Measurements from ENCODE around the gene ITGA8. TPM values are rescaled to one million over a fixed set of nuclear protein-coding genes. Genes with fewer than 3 reads are reported as not detected.

Gene ITGA8
- total RNA-seq, 2 experiments from 2014 or later, result not detected

DNA sequence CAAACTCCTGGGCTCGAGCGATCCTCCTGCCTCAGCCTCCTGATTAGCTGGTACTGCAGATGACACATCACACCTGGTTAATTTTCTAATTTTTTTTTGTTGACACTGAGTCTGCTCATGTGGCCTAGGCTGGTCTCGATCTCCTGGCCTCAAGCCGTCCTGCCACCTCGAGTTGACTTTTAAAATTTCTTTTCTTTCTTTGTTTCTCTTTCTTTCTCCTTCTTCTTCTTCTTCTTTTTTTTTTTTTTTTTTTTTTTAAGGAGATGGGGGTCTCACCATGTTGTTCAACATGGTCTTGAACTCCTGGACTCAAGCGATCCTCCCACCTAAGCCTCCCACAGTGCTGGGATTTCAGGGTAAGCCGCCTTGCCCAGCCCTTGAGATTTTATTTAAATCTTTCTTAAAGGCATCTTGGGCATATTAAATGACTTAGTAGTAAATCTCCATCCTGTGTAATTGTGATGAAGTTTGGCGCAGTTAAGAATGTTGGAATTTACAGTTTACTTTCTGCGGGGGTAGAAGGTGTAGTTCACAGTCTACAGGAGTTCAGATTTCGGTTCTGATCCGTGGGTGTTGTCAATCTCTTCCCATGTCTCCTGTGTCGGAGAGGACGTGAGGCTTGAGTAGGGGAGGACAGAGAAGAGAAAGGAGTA lies 1.0 kb upstream of the ITGA8 start:
- H3K36me3 Mint-ChIP-seq (ENCODE audit: low read depth), result no peaks in the 10 kb centered on the region
- peaks cover 15 to 34% of the 10 kb centered on the region in 2 experiments for H3K27me3 ChIP-seq (ENCODE audit: control insufficient read depth in 1 of 2, insufficient read depth in 2 of 2, low read length in 2 of 2)
- no peaks in the 10 kb centered on the region for H3K4me1 Mint-ChIP-seq (ENCODE audit: low read depth)
- no peak overlapping the region for H3K4me3 ChIP-seq (ENCODE audit: low read length)
- no peak for ATAC-seq (ENCODE audit: poor library complexity)
- no peaks in the 10 kb centered on the region for H3K9me3 Mint-ChIP-seq
- CTCF ChIA-PET, result no interaction called here
- no peak for DNase-seq
- peaks cover 65% of the 10 kb centered on the region for H3K27me3 Mint-ChIP-seq
- H3K4me1 ChIP-seq (ENCODE audit: insufficient read depth, low read length), result no peaks in the 10 kb centered on the region
- no peak for TF ChIP-seq CTCF (IDR thresholded peaks at IDR 0.05)
- no peaks in the 10 kb centered on the region for H3K36me3 ChIP-seq (ENCODE audit: insufficient read depth, low read length)
- intact Hi-C loops (cut with DNase I, micrococcal nuclease), result no loop called here
- H3K4me3 Mint-ChIP-seq, result no peak overlapping the region
- no peaks in the 10 kb centered on the region for H3K9me3 ChIP-seq (ENCODE audit: control insufficient read depth in 1 of 2, insufficient read depth in 1 of 2, low read length in 2 of 2)
- H3K27ac ChIP-seq (ENCODE audit: low read depth in 1 of 2, low read length in 2 of 2), result no peak overlapping the region
- POLR2A ChIA-PET, result no interaction called here
- no peak overlapping the region for H3K27ac Mint-ChIP-seq

DNA sequence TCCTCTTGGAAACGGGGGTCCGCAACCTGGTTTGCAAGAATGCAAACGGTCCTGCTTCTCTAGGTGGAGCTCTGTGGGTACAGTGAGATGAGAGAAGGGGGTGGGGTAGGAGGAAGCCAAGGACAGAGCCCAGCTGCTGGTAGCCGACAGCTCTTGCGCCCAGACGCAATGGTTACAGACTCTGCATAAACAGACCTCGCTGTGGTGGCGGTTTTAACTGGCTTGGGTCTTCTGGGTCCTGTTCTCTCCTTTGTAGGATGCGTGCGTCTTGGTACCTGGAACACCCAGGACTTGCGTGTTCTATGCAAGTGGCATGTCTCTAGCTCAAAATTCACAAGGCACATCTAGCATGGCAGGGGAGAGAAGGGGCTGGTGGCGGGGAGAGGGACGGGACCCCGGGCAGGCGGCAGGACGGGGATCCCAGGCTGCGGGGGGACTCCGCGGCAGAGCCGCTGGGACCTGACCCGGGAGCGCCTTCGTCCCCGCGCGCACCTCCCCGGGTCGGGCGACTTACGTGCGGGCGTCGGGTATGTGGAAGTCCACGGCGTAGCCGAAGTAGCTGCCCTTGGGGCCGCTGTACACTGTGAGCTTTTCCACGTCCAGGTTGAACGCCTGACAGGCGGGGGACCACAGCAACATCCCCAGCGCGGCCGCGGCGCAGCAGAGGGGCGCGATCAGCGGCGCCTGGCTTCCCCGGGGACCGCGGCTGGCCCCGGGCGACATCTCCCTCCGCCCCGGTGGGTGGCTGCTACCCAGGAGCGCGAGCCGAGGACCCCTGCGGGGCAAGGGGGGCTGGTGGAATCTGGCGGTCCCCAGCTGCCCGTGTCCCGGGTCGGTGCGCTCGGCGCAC lies 448 bp downstream of the ITGA8 start:
- CTCF ChIA-PET, result interaction anchor here (0.5 kb wide), 1 partner anchor 11 kb away, joined by 3 read pairs; no protein-coding TSS in a partner anchor

DNA sequence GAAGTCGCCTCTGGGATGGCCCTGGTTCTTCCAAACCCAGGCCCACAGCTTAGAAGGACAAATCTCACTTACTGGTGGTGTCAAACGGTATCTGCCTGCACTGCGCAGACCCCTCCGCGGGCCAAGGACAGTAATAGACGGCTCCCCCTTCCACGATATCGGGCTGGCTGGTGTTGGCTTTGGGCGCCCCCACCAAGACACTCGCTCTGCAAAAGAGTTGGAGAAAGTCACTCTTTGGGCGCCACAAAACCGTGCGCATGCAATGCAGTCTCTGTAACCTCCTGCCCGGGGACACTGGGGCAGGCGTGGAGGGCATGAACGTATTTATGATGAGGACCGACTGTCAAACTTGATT lies 1.1 kb downstream of the ITGA8 start:
- CTCF ChIA-PET, result no interaction called here
- H3K27ac Mint-ChIP-seq, result no peak overlapping the region

More for the DNA sequence above, 448 bp downstream of the ITGA8 start:
- Histone ChIP-seq H3K27me3 (ENCODE audit: control insufficient read depth in 1 of 2, insufficient read depth in 2 of 2, low read length in 2 of 2) (peaks cover 15 to 38% of the 10 kb centered on the region in 2 experiments), H3K36me3 (ENCODE audit: insufficient read depth, low read length) (no peaks in the 10 kb centered on the region), H3K27ac (ENCODE audit: low read depth in 1 of 2, low read length in 2 of 2) (no peak overlapping the region), H3K9me3 (ENCODE audit: control insufficient read depth in 1 of 2, insufficient read depth in 1 of 2, low read length in 2 of 2) (no peaks in the 10 kb centered on the region), H3K4me3 (ENCODE audit: low read length) (no peak overlapping the region), H3K4me1 (ENCODE audit: insufficient read depth, low read length) (no peaks in the 10 kb centered on the region)
- ATAC-seq (ENCODE audit: poor library complexity) (no peak), DNase-seq (no peak)
- POLR2A ChIA-PET, result no interaction called here
- Mint-ChIP-seq H3K27ac (no peak overlapping the region), H3K27me3 (peaks cover 72% of the 10 kb centered on the region), H3K9me3 (no peaks in the 10 kb centered on the region), H3K36me3 (ENCODE audit: low read depth) (no peaks in the 10 kb centered on the region), H3K4me1 (ENCODE audit: low read depth) (no peaks in the 10 kb centered on the region), H3K4me3 (no peak overlapping the region)
- intact Hi-C loops (cut with DNase I, micrococcal nuclease), result no loop called here
- no peak for TF ChIP-seq CTCF (IDR thresholded peaks at IDR 0.05)

More for the DNA sequence above, 1.1 kb downstream of the ITGA8 start:
- Histone ChIP-seq H3K27ac (ENCODE audit: low read depth in 1 of 2, low read length in 2 of 2) (no peak overlapping the region), H3K4me1 (ENCODE audit: insufficient read depth, low read length) (no peaks in the 10 kb centered on the region), H3K4me3 (ENCODE audit: low read length) (no peak overlapping the region), H3K27me3 (ENCODE audit: control insufficient read depth in 1 of 2, insufficient read depth in 2 of 2, low read length in 2 of 2) (peaks cover 15 to 38% of the 10 kb centered on the region in 2 experiments), H3K36me3 (ENCODE audit: insufficient read depth, low read length) (no peaks in the 10 kb centered on the region), H3K9me3 (ENCODE audit: control insufficient read depth in 1 of 2, insufficient read depth in 1 of 2, low read length in 2 of 2) (no peaks in the 10 kb centered on the region)
- POLR2A ChIA-PET, result no interaction called here
- Mint-ChIP-seq H3K4me3 (no peak overlapping the region), H3K36me3 (ENCODE audit: low read depth) (no peaks in the 10 kb centered on the region), H3K27me3 (peaks cover 67% of the 10 kb centered on the region), H3K9me3 (no peaks in the 10 kb centered on the region), H3K4me1 (ENCODE audit: low read depth) (no peaks in the 10 kb centered on the region)
- ATAC-seq (ENCODE audit: poor library complexity), result no peak
- intact Hi-C loops (cut with DNase I, micrococcal nuclease), result no loop called here
- DNase-seq, result no peak
- no peak for TF ChIP-seq CTCF (IDR thresholded peaks at IDR 0.05)
